PC-9 (cell line): ENCODE results near the gene ENO2.

Experiments used
- EZH2 ChIP-seq: fragments of 200-600 bp; sonication (generic); IDR thresholded peaks from 2 replicates; pipeline ENCODE4 v1.8.0; 2017; ENCODE audit warnings: antibody characterized with exemption, low read depth
- TF ChIP-seq, protein P1 (sequence below): fragments of 200-600 bp; sonication (generic); conservative IDR thresholded peaks from 2 replicates; pipeline ENCODE4 v1.6.1; 2017; ENCODE audit warnings: mixed run types, antibody characterized with exemption, mild to moderate bottlenecking, moderate library complexity

DNA sequence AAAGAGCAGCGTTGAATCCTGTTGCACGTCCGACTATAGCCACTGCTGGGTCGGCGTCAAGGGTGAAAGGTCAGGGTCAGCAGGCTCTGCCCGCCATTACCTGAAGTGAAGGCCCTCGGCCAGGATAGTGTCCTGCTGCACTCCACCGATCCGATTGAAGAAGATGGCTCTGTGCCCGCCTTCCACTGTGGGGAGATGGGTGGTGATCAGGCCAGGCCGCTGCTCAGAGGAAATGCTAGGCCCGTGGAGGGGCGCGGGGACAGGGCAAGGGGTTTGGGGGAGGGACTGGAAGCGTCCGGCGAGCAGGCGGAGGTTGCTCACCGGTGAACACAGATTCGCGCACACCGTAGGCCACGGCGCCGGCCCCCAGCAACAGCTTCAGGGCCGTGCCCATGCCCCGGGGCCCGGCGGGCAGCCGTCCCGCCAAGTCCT, 55.7 kb downstream of the ENO2 start:
- TF ChIP-seq, protein P1, sequence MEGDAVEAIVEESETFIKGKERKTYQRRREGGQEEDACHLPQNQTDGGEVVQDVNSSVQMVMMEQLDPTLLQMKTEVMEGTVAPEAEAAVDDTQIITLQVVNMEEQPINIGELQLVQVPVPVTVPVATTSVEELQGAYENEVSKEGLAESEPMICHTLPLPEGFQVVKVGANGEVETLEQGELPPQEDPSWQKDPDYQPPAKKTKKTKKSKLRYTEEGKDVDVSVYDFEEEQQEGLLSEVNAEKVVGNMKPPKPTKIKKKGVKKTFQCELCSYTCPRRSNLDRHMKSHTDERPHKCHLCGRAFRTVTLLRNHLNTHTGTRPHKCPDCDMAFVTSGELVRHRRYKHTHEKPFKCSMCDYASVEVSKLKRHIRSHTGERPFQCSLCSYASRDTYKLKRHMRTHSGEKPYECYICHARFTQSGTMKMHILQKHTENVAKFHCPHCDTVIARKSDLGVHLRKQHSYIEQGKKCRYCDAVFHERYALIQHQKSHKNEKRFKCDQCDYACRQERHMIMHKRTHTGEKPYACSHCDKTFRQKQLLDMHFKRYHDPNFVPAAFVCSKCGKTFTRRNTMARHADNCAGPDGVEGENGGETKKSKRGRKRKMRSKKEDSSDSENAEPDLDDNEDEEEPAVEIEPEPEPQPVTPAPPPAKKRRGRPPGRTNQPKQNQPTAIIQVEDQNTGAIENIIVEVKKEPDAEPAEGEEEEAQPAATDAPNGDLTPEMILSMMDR = no peak
- no peak for TF ChIP-seq EZH2
